A549 (cell line): Measurements from ENCODE around the gene ZNF552.

Source experiments
- CEBPB ChIP-seq, 2 experiments: fragments of >200 bp in 1 of 2; sonication (Bioruptor Twin) in 1 of 2; formaldehyde crosslinking in 1 of 2; IDR thresholded peaks; 2 replicates each; pipeline ENCODE4 v1.6.1; 2012 to 2016
- CTCF ChIP-seq: fragments of >200 bp; sonication (Bioruptor Twin); formaldehyde crosslinking; IDR thresholded peaks from 3 replicates; pipeline ENCODE4 v1.5.1; 2016
- EP300 ChIP-seq, 2 experiments: fragments of >200 bp; sonication (Bioruptor Twin); formaldehyde crosslinking; IDR thresholded peaks; 2 replicates in 1 of 2; 3 replicates in 1 of 2; pipeline ENCODE4 v1.6.1; 2016 to 2017
- JUN ChIP-seq, 2 experiments: fragments of >200 bp; sonication (Bioruptor Twin); formaldehyde crosslinking; IDR thresholded peaks; 2 replicates in 1 of 2; 3 replicates in 1 of 2; pipeline ENCODE4 v1.6.1; 2016 to 2017
- KDM5A ChIP-seq: fragments of 200-600 bp; sonication (generic); IDR thresholded peaks from 2 replicates; pipeline ENCODE4 v1.6.1; 2016; ENCODE audit warnings: antibody characterized with exemption, mild to moderate bottlenecking
- PHF8 ChIP-seq: fragments of 200-600 bp; sonication (generic); IDR thresholded peaks from 2 replicates; pipeline ENCODE4 v1.6.1; 2016; ENCODE audit warnings: low read depth, mild to moderate bottlenecking, antibody characterized with exemption, moderate library complexity, borderline replicate concordance
- POLR2A ChIP-seq: IDR thresholded peaks from 2 replicates; pipeline ENCODE4 v1.6.1; 2012; ENCODE audit warnings: mild to moderate bottlenecking, low read length
- SREBF2 ChIP-seq: fragments of 450-650 bp; IDR thresholded peaks from 2 replicates; pipeline ENCODE4 v1.6.1; 2014; ENCODE audit warnings: mild to moderate bottlenecking, moderate library complexity
- TF ChIP-seq, protein P1 (sequence below): IDR thresholded peaks from 2 replicates; pipeline ENCODE4 v1.6.1; 2012

GRCh38 chr19:57813919-57814504 is 701 bp downstream of the ZNF552 start:
- TF ChIP-seq PHF8: no peak
- TF ChIP-seq POLR2A: no peak
- no peak for TF ChIP-seq EP300 (IDR thresholded peaks at IDR 0.05)
- TF ChIP-seq CTCF: no peak
- TF ChIP-seq SREBF2: no peak
- TF ChIP-seq, protein P1, sequence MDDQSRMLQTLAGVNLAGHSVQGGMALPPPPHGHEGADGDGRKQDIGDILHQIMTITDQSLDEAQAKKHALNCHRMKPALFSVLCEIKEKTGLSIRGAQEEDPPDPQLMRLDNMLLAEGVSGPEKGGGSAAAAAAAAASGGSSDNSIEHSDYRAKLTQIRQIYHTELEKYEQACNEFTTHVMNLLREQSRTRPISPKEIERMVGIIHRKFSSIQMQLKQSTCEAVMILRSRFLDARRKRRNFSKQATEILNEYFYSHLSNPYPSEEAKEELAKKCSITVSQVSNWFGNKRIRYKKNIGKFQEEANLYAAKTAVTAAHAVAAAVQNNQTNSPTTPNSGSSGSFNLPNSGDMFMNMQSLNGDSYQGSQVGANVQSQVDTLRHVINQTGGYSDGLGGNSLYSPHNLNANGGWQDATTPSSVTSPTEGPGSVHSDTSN: no peak
- no peak for TF ChIP-seq CEBPB (IDR thresholded peaks at IDR 0.05)
- no peak for TF ChIP-seq JUN (IDR thresholded peaks at IDR 0.05)
- TF ChIP-seq KDM5A: no peak
